Fibroblast of the conjunctiva (primary cell): ENCODE data around the gene CPSF4.
A peak's percentile ranks its signal among the peaks of the same experiment; 100 is the strongest.

Source experiments
- DNase-seq: peaks from one replicate; pipeline ENCODE4 v3.0.0-alpha.2; 2010; ENCODE audit warnings: low read depth

The CPSF4 gene

DNA sequence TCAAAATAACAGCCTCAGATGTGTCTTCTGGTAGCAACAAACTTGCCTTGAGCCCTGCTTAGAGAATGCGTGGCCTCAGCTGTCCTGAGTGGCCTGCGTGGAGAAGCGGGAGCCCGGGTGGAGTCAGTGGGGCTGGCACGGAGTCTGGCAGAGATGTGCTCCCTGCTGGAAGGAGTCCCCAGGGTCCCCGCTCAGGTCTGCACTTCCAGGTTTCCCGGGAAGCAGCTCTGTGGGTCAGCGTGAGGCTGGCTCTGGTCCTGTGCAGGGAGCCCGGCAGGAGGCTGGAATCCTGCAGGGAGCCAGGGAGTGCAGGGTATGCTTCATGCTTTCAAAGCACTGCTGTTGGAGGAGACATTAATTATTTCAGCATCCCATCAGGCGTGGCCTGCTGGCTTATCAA, 10.1 kb downstream of the CPSF4 start:
- no peak for DNase-seq

DNA sequence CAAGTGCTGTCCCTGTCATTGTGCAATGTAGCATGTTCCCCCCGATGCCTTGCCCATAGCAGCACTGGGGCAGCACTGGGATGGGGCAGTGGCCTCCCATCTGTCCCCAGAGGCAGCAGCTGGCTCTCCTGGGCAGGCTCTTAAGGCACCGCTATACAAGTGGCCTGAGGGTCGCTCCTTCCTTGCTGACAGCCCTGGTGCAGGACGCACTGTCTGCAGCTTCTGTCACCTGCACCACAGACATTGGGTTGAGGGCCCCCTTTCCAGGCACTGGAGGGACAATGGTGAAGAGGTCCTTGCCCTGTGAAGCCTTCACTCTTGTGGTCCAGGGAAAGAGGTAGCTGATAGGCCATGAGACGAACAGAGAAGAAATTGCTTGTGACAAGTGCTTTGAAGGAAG, 10.6 kb downstream of the CPSF4 start:
- DNase-seq: no peak

DNA sequence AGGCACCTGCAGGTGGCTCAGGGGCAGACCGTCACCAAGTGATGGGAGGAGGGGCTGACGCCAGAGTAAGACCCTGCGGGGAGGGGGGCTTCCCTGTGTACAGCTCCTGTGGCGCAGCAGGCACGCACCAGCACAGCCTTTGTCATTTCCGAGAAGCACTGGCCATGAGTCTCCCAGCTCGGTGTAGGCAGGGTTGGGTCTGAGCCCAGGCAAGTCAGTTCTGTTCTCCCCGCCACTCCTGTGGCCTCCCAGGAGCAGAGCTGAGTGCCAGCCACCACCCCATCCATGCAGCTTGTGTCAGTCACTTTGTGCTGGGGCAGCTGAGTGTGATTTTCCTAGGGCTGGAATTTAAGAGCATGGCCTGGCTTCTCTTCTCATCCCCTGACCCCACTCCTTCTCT, 13.2 kb downstream of the CPSF4 start:
- DNase-seq: no peak

DNA sequence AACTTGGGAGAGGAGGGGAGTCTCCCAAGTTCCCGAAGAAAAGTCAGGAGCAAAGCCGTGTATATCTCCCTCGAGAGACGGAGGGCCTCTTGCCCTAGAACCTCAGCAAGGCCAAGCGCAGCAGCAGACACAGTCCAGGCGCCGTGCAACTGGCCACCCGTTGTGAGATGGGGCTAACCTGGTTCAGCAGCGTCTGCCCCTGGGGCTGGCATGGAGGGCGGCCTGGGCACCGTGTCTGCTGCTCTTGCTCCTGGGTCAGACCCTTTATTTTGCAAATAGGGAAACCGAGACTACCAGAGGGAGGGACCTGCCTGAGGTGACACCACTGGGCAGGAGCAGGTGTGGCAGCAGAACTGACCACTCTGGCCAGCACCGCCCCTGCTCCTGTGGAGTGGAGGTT, 13.8 kb downstream of the CPSF4 start:
- DNase-seq: no peak

DNA sequence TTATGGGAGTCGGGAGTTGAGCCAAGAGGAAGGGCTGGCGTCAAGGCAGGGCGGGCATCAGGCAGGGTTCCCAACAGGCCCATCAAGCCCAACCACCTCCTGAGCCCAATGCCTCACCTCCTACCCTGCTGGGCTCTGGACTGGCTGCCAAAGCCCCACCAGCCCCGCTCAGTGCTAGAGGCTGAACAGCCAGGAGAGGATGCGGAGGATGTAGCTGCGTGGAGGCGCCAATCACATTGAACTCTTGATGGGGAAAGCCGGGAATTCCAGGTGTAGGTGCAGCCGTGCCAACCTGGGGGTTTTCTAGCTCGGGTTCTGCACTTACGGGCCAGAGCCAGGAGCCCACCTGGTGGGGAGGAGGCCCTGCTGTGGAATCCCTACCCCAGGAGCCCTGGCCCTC, 14.4 kb downstream of the CPSF4 start:
- DNase-seq: no peak

DNA sequence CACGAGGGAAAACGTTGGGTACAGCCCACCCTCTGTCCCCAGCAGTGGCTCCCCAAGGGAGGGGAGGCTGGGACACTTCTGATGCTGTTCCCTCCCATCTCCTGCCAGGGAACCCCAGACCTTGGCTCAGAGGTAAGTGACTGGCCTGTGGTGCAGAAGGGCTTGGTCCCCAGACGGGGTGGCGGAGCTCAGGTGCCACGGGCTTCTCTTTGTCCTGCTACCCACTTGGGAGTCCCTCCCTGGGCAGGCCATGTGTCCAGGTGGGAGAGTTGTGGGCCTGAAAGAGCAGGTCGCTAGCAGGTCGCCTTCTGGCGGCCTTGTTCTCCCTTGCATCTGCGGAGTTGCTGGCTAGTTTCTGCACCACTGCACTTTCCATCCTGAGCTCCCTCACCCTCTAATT, 17.1 kb downstream of the CPSF4 start:
- no peak for DNase-seq

DNA sequence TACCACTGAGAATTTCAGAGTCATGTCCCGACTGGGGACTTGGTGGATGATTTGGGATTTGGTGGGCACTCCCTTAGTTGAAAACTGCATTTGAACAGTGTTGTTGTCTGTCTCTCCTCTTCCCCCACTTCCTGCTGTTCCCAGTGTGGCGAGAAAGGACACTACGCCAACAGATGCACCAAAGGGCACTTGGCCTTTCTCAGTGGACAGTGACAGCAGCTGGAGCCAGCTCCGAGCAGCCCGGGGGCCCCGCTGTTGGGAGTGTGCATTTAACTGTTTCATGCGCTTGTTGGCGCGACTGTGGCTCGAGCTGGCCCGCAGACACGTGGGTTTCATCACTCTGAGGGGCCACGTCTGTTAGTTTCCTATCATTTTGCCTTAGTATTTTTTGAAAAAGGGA, 17.5 kb downstream of the CPSF4 start:
- no peak for DNase-seq

DNA sequence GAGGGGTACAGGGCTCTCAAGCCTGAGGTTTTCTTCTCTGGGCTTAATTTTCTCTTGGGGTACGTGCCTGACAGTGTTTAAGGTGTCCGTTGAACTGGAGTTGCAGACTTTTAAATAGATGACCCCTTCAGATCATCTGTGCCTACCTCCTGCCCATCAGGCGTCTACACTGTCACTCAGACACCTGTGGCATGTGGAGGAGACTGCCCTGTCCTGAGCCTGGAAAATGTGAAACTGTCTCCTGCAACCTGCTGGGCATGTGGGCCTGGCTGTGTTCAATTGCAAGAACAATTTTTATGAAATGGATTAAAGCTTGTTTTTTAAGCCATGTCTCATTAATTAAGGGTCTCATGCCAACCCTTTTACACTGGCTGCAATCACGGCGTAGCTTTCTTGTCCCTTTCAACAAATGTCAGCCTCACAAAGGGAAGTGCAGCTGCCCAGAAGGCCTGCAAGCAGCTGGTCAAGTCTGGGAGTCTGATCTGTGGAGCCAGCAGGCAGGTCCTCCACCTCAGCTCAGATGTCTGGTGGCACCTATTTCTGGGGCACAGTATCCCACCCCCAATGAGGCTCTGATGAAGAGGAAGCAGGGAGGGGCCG, 18.4 kb downstream of the CPSF4 start:
- no peak for DNase-seq

DNA sequence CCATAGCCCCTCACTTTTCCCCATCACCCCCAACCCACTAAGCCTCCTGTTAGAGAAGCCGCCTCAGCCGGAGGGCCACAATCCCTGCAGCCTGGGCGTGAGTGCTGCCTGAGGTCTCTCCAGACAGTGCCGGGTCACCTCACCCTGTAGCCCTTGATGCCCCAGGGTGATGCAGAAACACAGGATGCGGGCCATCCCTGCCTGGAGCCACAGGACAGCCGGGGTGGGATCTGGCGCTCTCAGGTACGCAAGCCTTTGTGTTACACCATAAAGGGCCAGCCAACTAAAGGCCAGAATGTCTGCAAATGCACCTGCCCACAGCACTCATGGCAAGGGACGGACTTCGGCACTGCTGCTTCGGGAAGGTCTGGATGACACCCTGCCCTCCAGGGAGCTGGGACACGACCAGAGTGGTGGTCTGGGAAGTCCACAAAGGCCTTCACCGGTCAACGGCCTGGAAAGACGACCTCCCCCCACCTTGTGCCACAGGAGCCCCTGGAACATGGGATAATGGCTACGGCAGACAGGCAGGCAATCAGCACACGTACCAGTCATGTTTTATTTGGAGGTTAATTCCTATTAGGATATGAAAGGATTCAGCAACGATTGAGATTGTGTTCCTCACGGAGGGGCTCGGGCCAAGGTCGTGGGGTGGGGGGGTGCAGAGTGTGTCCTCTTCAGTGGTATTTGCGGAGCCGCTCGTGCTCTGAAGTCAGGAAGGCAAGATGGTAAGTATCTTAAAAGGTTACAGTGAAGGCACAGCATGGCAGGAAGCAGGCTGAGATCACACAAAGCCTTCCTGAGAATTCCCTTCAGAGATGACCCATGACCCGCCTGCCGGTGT, 19.1 kb downstream of the CPSF4 start:
- DNase-seq: no peak

DNA sequence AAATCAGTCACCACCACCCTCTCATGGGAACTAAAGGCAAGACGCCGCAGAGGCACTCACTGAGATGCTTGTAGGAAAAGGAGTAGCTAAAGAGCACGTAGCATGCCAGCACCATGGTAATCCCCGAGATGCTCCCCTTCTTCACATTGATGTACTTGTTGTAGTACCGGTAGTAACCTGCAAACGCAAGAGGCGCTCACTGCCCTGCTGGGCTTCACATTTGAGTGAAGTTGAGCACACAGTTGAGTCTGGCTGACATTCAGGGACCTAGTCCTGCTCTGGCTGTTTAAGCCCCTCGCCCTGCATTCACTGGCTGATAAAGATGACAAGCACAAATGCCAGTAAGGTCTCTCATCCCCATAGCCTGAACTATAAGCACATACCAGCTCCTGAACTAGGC, 20.3 kb downstream of the CPSF4 start:
- no peak for DNase-seq

DNA sequence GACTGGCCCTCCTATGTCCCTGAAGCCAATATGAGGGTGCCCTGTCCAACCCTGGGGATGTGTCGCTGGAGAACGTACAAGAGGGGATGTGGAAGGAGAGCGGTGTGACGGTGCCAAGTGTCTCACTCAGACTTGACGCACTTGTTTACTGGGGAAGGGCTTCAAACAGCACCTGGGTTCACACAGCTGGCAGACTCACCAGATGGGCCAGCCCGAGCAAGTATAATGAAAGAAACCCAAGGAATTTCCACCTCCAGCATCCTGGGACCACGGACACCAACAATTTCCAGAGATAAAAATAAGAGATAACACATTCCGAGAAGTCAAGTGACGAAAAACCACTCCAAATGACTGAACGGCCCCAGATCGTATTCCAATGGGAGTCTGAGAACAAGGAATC, 21.9 kb downstream of the CPSF4 start:
- no peak for DNase-seq

DNA sequence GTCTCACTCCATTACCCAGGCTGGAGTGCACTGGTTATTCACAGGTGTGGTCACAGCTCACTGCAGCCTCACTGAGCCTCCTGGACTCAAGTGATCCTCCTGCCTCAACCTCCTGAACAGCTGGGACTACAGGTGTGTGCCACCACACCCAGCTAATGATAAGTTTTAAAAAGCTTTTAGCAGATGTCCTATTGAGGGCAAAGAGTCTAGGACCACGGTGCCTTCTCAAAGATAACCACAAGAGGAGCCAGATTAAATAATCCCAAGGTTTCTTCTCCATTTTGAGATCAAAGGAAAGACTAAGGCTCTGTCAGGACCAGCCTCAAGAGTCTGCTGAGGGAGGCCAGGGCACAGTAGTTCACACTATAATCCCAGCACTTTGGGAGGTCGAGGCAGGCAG, 22.5 kb downstream of the CPSF4 start:
- DNase-seq: no peak

DNA sequence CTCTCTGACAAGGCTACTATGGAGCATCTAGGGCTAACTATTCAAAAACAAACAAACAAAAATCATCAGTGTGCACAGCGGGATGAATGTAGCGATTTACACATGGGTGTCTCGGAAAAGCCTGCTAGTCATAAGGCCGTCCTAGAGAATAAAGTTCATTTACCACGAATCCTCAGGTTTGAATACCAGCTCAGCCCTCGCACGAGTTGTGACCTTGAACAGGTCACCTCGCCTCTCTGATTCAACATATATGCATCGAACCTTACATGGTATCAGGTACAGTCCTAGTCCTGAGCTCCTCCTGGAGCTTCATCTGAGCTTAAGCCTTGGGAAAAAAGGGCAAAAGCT, 26.7 kb downstream of the CPSF4 start:
- DNase-seq: no peak

DNA sequence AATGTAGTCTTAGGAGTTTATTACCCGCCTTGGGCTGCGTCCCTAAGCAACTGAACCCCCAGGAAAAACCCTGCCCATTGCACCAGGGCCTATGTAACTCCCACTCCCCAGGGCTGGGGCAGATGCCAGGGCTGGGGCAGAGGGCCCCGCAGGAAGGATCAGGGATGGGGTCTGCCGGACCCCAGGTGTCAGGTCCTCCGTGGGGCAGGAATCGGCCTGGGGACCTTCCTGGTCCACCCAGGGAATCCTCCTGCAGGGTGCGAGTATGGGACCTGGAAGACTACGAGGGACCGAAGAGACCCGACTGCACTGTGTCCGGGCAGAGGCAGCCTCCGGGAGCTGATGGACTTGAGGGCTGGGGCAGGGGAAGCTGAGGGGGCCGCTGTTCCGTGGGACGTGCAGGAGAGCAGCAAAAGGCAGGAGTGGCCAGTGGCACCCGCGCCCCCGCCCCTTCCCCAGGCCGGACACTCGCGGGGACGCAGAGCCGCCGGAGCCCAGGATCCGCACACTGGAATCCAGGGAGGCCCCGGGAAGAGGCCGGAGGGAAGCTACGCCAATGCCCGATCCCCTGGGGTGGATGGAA, 29.7 kb downstream of the CPSF4 start:
- DNase-seq: no peak

DNA sequence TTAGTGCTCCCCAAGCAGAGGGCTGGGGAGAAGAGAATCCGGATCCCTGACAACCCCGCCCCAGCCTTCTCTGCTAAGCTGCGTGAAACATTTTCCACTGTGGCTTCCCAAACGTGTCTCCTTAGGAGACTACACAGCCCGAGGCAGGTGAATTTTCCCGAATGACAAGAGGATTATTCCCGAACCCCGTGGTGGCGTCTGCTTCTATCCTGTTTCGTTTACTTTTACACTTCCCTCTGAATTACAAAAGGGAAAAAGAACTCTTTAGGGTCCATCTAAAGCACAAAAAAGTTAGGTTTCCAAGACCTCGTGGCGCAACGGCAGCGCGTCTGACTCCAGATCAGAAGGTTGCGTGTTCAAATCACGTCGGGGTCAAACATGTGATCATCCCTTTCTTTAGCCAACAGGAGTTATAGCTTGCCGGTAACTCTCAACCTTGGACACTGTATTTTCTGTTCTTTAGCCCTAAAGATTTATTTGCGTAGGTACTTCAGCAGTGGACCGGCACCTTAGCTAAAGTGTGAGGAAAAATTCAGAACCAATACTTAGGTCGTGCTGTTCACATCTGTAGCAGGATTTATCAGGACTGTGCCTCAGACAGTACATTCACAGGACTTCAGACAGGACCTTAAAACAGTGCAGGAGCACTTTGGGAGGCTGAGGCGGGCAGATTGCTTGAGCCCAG, 30.8 kb downstream of the CPSF4 start:
- DNase-seq: peak; percentile 22

DNA sequence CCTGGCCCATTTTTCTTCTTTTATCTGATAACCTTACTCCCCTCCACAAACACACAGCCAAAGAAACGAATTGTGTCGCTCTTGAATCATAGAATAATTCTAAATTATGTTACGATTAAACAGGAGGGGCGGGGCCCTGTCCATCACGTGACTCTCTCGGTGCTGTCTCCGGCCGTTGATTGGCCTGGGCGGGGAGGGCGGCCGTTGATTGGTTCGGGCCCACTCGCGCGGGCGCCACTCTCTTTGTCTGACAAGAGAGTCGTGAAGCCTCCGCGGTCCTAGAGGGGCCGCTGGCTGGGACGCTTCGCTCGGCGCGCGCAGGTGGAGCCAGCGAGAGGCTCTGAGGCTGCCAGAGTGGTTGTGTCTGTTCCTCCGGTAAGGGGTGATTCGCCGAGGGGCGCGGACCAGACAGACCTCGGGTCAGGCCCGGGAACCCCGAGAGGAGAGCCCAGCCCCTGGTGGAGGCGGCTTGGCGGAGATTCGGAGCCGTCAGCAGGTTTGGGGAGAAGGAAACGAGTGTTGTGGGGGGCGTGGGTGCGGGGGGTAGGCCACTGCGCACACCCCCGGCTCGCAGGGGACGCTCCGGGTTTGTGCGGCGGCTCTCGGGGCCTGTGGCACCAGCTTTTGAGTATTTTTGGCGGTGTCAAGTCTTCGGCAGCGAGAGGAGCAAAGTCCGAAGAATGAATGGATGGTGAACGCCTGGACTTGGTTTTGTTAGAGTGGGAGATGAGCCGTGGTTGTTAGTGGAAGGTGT, 34.0 kb downstream of the CPSF4 start, which contains the start of gene ZNF789:
TSS of gene ZNF789 (plus strand) at position 330 of the 754 bp plus-strand sequence. CDS start 3,567 bp downstream, outside the sequence.
- peak; percentile 91 for DNase-seq

DNA sequence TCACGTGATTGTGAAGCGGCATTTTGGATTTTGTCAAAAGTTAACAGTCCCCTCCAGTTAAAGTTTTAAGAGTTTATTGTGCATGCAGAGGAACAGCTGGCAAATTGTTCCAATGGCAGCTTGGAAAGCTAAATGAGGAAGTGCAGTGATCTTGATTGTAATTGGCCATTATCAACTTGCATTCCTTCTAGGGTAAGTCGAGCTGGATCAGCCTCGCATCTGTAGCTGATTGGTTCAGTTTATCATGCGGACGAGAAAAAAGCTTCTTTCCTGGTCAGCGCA, 34.5 kb downstream of the CPSF4 start:
- peak; percentile 37 for DNase-seq

DNA sequence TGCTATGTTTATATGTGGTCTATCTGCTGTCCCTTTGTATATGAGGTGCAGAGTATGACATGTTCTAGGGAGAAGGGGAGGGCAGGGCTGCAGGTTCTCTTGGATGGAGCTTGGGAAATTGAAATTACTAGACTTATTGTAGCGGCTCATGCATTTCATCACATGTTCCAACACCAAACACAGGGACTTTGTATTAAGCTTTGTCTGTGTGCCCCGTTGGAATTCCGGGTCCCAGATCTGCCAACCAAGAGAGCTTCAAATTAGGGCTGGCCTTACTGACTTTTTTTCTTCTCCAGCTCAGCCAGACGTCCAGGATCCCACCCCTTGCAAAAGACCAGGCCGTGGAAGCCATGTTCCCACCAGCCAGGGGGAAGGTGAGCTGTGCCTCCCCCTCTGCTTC, 37.4 kb downstream of the CPSF4 start:
- no peak for DNase-seq

DNA sequence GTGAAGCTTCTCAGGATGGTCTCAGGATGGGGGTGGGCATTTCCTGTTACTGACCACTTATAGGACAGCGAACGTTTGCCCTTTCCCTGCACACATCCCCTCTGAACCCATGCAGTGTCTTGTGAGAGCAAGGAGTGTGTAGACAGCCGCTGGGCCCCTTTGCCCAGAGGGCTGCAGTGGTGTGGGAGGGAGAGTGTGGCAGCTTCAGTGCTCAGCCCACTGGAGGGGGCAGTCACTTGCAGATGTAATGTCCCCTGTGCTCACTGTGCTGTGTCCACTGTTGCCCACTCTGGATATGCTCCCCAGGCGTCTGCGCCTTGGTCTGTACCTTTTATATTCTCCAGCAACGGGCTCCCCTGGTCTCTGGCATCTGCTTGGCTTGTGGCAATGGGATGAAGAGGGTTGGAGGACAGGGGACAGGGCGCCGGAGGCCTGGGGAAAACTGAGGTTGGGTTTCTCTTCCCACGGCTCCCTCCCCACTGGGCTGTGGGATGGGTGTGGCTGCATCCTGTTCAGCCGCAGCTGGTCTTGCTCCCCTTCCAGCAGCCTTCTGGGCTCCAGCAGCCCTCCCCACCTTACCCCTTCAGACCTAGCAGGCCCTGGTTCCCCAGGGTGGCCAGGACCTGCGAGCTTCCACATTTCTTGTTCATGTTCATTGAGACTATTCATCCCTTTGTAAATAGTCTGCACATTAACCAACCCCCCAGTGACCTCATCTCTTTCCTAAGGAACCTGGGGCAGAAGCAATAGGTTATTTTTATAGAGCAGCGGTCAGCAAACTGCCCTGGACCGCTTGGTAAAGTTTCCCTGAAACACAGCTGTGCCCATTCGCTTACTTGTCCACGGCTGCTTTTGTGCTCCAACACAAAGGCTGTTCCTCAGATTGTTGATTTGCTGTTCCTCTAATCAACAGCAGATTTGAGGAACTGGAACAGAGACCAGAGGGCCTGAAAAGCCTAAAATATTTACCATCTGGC, 40.0 kb downstream of the CPSF4 start:
- no peak for DNase-seq

DNA sequence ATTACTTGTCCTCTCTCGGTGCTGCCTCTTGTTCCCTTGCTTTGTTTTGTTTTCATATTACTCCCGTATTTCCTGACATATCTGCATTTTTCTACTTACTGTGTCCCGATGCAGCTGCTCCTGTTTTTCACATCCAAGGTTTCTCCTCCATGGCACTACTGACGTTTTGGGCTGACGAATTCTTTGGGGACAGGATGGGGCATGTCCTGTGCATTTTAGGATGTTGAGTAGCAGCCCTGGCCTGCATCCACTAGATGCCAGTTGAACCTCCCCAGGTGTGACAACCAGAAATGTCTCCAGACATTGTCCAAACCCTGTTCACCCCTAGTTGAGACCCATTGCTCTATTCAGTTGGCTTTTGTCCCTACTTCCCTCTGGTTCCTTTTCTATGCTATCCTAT, 46.4 kb downstream of the CPSF4 start:
- DNase-seq: no peak

DNA sequence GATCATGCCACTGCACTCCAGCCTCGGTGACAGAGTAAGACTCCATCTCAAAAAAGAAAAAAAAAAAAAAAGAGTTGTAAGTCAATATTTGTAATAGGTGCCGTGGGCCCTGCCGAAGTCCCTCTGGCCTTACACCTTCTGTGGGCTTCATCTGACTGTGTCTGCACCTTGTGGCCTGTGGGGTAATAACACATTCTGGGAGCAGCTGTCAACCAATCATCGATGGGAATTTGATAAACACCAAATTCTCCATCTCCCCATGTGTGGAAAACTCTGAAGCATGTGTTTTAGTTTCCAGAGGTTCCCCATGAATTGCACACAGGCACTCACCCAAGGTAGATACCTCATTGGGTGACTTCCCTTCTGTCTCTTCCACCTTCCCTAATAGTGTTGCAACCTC, 50.5 kb downstream of the CPSF4 start:
- no peak for DNase-seq
